Measurements from ENCODE around the gene SUN2.

Gene SUN2

GRCh38 chr22:38733724-38734381, 21.9 kb downstream of the SUN2 start:
- POLR2A ChIA-PET: interaction anchor here (0.8 to 3.0 kb wide), 5 partner anchors 9 to 117 kb away, joined by 3 to 23 read pairs (median 4); partner anchors contain the start of gene GTPBP1
- CTCF ChIA-PET: interaction anchor here (0.6 to 3.8 kb wide), 15 partner anchors 9 to 682 kb away, joined by 3 to 39 read pairs (median 4); no protein-coding TSS in a partner anchor
- no peaks in the 10 kb centered on the region for H3K4me1 ChIP-seq (ENCODE audit: control insufficient read depth, insufficient read depth, low read length)
- peaks cover 17 to 96% of the 10 kb centered on the region in 2 experiments; a peak in 2 of 3 replicates for H3K36me3 ChIP-seq (ENCODE audit: control insufficient read depth in 2 of 2, insufficient read depth in 1 of 2, low read length in 2 of 2)
- no peak overlapping the region for H3K4me3 ChIP-seq (ENCODE audit: low read depth, low read length)
- peak overlapping the region; percentile 53; the same call in 1 of the 2 replicates for H3K27ac ChIP-seq (ENCODE audit: extremely low read depth, low read depth, low read length)
- no peak for TF ChIP-seq ZNF2 (tag by site-specific recombination; IDR thresholded peaks at IDR 0.05)
- TF ChIP-seq SETDB1 (IDR thresholded peaks at IDR 0.05; ENCODE audit: insufficient read length, low read length): no peak
- TF ChIP-seq, protein P1, sequence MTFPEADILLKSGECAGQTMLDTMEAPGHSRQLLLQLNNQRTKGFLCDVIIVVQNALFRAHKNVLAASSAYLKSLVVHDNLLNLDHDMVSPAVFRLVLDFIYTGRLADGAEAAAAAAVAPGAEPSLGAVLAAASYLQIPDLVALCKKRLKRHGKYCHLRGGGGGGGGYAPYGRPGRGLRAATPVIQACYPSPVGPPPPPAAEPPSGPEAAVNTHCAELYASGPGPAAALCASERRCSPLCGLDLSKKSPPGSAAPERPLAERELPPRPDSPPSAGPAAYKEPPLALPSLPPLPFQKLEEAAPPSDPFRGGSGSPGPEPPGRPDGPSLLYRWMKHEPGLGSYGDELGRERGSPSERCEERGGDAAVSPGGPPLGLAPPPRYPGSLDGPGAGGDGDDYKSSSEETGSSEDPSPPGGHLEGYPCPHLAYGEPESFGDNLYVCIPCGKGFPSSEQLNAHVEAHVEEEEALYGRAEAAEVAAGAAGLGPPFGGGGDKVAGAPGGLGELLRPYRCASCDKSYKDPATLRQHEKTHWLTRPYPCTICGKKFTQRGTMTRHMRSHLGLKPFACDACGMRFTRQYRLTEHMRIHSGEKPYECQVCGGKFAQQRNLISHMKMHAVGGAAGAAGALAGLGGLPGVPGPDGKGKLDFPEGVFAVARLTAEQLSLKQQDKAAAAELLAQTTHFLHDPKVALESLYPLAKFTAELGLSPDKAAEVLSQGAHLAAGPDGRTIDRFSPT (tag by site-specific recombination; IDR thresholded peaks at IDR 0.05): peak; percentile 40; the same call in 1 of the 2 replicates
- no peak for TF ChIP-seq ZNF707 (tag by site-specific recombination; IDR thresholded peaks at IDR 0.05)
- no peak for TF ChIP-seq ZNF423 (tag by site-specific recombination; IDR thresholded peaks at IDR 0.05)
- no peak for TF ChIP-seq ZBTB21 (tag by site-specific recombination; IDR thresholded peaks at IDR 0.05)
- no peaks in the 10 kb centered on the region for H3K9me3 ChIP-seq (ENCODE audit: control insufficient read depth, insufficient read depth, low read depth, low read length)

GRCh38 chr22:38733329-38733723, 22.5 kb downstream of the SUN2 start:
- no peak for TF ChIP-seq MEIS1 (CRISPR knock-in tag; IDR thresholded peaks at IDR 0.05; ENCODE audit: borderline replicate concordance)
- no peak for TF ChIP-seq BCL11B (tag by site-specific recombination; IDR thresholded peaks at IDR 0.05; ENCODE audit: low read depth)
- TF ChIP-seq CTCF (tag by site-specific recombination; IDR thresholded peaks at IDR 0.05): peak; percentile 43; the same call in 1 of the 2 replicates
- TF ChIP-seq ZNF600 (tag by site-specific recombination; IDR thresholded peaks at IDR 0.05): no peak
- peak; percentile 31 for TF ChIP-seq ZNF654 (tag by site-specific recombination; IDR thresholded peaks at IDR 0.05; ENCODE audit: low read depth)
- no peak for TF ChIP-seq ZSCAN16 (tag by site-specific recombination; IDR thresholded peaks at IDR 0.05)
- TF ChIP-seq ZNF350 (tag by site-specific recombination; IDR thresholded peaks at IDR 0.05): no peak
- TF ChIP-seq SCRT2 (tag by site-specific recombination; IDR thresholded peaks at IDR 0.05): peak; percentile 86
- TF ChIP-seq ZBTB44 (tag by site-specific recombination; IDR thresholded peaks at IDR 0.05): no peak
- TF ChIP-seq KLF8 (tag by site-specific recombination; IDR thresholded peaks at IDR 0.05): 0 out of 2 replicates have a peak, but pooled peaks have one; percentile 23
- TF ChIP-seq, protein P2, sequence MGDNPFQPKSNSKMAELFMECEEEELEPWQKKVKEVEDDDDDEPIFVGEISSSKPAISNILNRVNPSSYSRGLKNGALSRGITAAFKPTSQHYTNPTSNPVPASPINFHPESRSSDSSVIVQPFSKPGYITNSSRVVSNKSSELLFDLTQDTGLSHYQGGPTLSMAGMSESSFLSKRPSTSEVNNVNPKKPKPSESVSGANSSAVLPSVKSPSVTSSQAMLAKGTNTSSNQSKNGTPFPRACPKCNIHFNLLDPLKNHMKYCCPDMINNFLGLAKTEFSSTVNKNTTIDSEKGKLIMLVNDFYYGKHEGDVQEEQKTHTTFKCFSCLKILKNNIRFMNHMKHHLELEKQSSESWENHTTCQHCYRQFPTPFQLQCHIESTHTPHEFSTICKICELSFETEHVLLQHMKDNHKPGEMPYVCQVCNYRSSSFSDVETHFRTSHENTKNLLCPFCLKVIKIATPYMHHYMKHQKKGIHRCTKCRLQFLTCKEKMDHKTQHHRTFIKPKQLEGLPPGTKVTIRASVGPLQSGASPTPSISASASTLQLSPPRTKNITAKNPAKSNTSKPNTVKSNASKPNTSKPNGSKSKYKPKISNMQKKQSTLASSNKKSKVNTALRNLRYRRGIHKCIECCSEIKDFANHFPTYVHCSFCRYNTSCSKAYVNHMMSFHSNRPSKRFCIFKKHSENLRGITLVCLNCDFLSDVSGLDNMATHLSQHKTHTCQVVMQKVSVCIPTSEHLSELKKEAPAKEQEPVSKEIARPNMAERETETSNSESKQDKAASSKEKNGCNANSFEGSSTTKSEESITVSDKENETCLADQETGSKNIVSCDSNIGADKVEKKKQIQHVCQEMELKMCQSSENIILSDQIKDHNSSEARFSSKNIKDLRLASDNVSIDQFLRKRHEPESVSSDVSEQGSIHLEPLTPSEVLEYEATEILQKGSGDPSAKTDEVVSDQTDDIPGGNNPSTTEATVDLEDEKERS (tag by site-specific recombination; IDR thresholded peaks at IDR 0.05): no peak
- TF ChIP-seq SCRT1 (tag by site-specific recombination; IDR thresholded peaks at IDR 0.05; ENCODE audit: borderline replicate concordance): peak; percentile 57; the same call in 1 of the 2 replicates
- TF ChIP-seq ELK4 (IDR thresholded peaks at IDR 0.05; ENCODE audit: borderline replicate concordance, low read depth, low read length): no peak
- no peak for TF ChIP-seq ZNF596 (tag by site-specific recombination; IDR thresholded peaks at IDR 0.05)
- no peak for TF ChIP-seq GLI2 (tag by site-specific recombination; IDR thresholded peaks at IDR 0.05; ENCODE audit: borderline replicate concordance, low read depth)
- Histone ChIP-seq H3K9me3 (ENCODE audit: control insufficient read depth, insufficient read depth, low read depth, low read length) (no peaks in the 10 kb centered on the region), H3K36me3 (ENCODE audit: control insufficient read depth in 2 of 2, insufficient read depth in 1 of 2, low read length in 2 of 2) (peaks cover 12 to 96% of the 10 kb centered on the region in 2 experiments; a peak in 2 of 3 replicates), H3K27ac (ENCODE audit: extremely low read depth, low read depth, low read length) (no peak overlapping the region), H3K4me3 (ENCODE audit: low read depth, low read length) (no peak overlapping the region), H3K4me1 (ENCODE audit: control insufficient read depth, insufficient read depth, low read length) (no peaks in the 10 kb centered on the region)
- CTCF ChIA-PET: interaction anchor here (0.6 to 3.8 kb wide), 17 partner anchors 8 to 749 kb away, joined by 3 to 39 read pairs (median 5); no protein-coding TSS in a partner anchor
- POLR2A ChIA-PET: interaction anchor here (1.2 to 3.0 kb wide), 3 partner anchors 9 to 28 kb away, joined by 3 to 23 read pairs (median 4); partner anchors contain the start of gene GTPBP1

All from HEK293 (cell line).